OCI-LY1 (cell line): Measurements from ENCODE around the gene OR10H5.

Experiments used
- CTCF ChIP-seq: fragments of 200-600 bp; sonication (generic), shearing (Covaris generic); IDR thresholded peaks from 2 replicates; pipeline ENCODE4 v1.5.1; 2017; ENCODE audit warnings: mild to moderate bottlenecking, antibody characterized with exemption, low read length, moderate library complexity, mixed read lengths
- EZH2 ChIP-seq: fragments of 200-600 bp; sonication (generic), shearing (Covaris generic); IDR thresholded peaks from 2 replicates; pipeline ENCODE4 v1.8.0; 2017; ENCODE audit warnings: borderline replicate concordance, mixed run types, mild to moderate bottlenecking, antibody characterized with exemption, low read length, moderate library complexity, mixed read lengths

GRCh38 chr19:15840833-15841232 lies 53.4 kb downstream of the OR10H5 start:
- no peak for TF ChIP-seq CTCF
- TF ChIP-seq EZH2 = no peak
